ENCODE results near the gene KCNQ1. TPM values are rescaled to one million over a fixed set of nuclear protein-coding genes. Genes with fewer than 3 reads are reported as not detected.

The KCNQ1 gene
- total and polyA plus RNA-seq, 12 donors: 11.0 to 447 (median 320) TPM

GRCh38 chr11:2586793-2587131, 142.0 kb downstream of the KCNQ1 start:
- Histone ChIP-seq H3K36me3 (replicated peaks in 1 of 2) (peaks cover 0 to 76% of the 10 kb centered on the region in 2 donors), H3K4me1 (replicated peaks in 1 of 2) (no peaks in the 10 kb centered on the region), H3K27me3 (no peaks in the 10 kb centered on the region), H3K9me3 (replicated peaks in 1 of 3) (no peaks in the 10 kb centered on the region), H3K27ac (peak overlapping the region in 1 of 5 donors; percentile 58), H3K4me3 (no peak overlapping the region)
- 65 to 100% (median 76%) methylated on average over 2 to 5 of the region's 5 CpGs for WGBS, 4 donors
- peak in 5 of 7 donors; percentile 1 to 46 (median 17) for DNase-seq
- TF ChIP-seq CTCF (IDR thresholded peaks at IDR 0.05) (no peak), POLR2A (IDR thresholded peaks at IDR 0.05) (no peak)
- intact Hi-C loops (cut with DNase I): no loop called here

GRCh38 chr11:2587132-2587930, 142.5 kb downstream of the KCNQ1 start:
- 94 to 100% (median 97%) methylated on average over 2 to 20 of the region's 20 CpGs for WGBS, 4 donors
- no peaks in the 10 kb centered on the region for H3K27me3 ChIP-seq
- peak in 6 of 7 donors; percentile 1 to 47 (median 19) for DNase-seq
- intact Hi-C loops (cut with DNase I): no loop called here
- H3K9me3 ChIP-seq (replicated peaks in 1 of 3): no peaks in the 10 kb centered on the region
- H3K27ac ChIP-seq: peak overlapping the region in 2 of 5 donors; percentile 2 to 58
- TF ChIP-seq POLR2A (IDR thresholded peaks at IDR 0.05): no peak
- no peaks in the 10 kb centered on the region for H3K4me1 ChIP-seq (replicated peaks in 1 of 2)
- no peak overlapping the region for H3K4me3 ChIP-seq
- H3K36me3 ChIP-seq (replicated peaks in 1 of 2): peaks cover 0 to 82% of the 10 kb centered on the region in 2 donors

- intact Hi-C loops (cut with DNase I): no loop called here
- 90 to 93% (median 92%) methylated on average over 16 to 25 of the region's 25 CpGs for WGBS, 4 donors
- no peak for TF ChIP-seq POLR2A (IDR thresholded peaks at IDR 0.05)
- DNase-seq: peak in 6 of 7 donors; percentile 5 to 45 (median 12)
- Histone ChIP-seq H3K27me3 (no peaks in the 10 kb centered on the region), H3K4me1 (replicated peaks in 1 of 2) (no peaks in the 10 kb centered on the region), H3K27ac (peak overlapping the region in 2 of 5 donors; percentile 2 to 58), H3K4me3 (no peak overlapping the region), H3K36me3 (replicated peaks in 1 of 2) (peaks cover 0 to 82% of the 10 kb centered on the region in 2 donors), H3K9me3 (replicated peaks in 1 of 3) (no peaks in the 10 kb centered on the region)
These were observed 143.4 kb downstream of the KCNQ1 start for GRCh38 chr11:2587976-2588748.

GRCh38 chr11:2588809-2589537, 144.2 kb downstream of the KCNQ1 start:
- H3K4me1 ChIP-seq (replicated peaks in 1 of 2): no peaks in the 10 kb centered on the region
- H3K9me3 ChIP-seq (replicated peaks in 1 of 3): no peaks in the 10 kb centered on the region
- H3K4me3 ChIP-seq: no peak overlapping the region
- H3K36me3 ChIP-seq (replicated peaks in 1 of 2): peaks cover 0 to 74% of the 10 kb centered on the region in 2 donors
- TF ChIP-seq CTCF (IDR thresholded peaks at IDR 0.05) (no peak), POLR2A (IDR thresholded peaks at IDR 0.05) (no peak)
- H3K27me3 ChIP-seq: no peaks in the 10 kb centered on the region
- WGBS, 4 donors: 86 to 90% (median 88%) methylated on average over 9 to 29 of the region's 29 CpGs
- peak in 5 of 7 donors; percentile 3 to 28 (median 8) for DNase-seq
- intact Hi-C loops (cut with DNase I): no loop called here
- no peak overlapping the region for H3K27ac ChIP-seq

GRCh38 chr11:2589538-2589934, 144.7 kb downstream of the KCNQ1 start:
- intact Hi-C loops (cut with DNase I): no loop called here
- 70 to 92% (median 84%) methylated on average over 4 to 12 of the region's 12 CpGs for WGBS, 4 donors
- TF ChIP-seq POLR2A (IDR thresholded peaks at IDR 0.05) (no peak), CTCF (IDR thresholded peaks at IDR 0.05) (no peak)
- Histone ChIP-seq H3K27ac (no peak overlapping the region), H3K4me3 (no peak overlapping the region), H3K9me3 (replicated peaks in 1 of 3) (no peaks in the 10 kb centered on the region), H3K36me3 (replicated peaks in 1 of 2) (peaks cover 0 to 73% of the 10 kb centered on the region in 2 donors), H3K27me3 (no peaks in the 10 kb centered on the region), H3K4me1 (replicated peaks in 1 of 2) (no peaks in the 10 kb centered on the region)
- peak in 5 of 7 donors; percentile 1 to 49 (median 19) for DNase-seq

All from adrenal gland (tissue), 12 donors.